Neural cell (in vitro differentiated cells): Measurements from ENCODE around the gene MYO3B. TPM values are rescaled to one million over a fixed set of nuclear protein-coding genes. Genes with fewer than 3 reads are reported as not detected.

ENCODE experiments used
- H2AFZ ChIP-seq: fragments of 200-600, 300-800 bp; sonication (generic), shearing (Covaris generic); 2 replicates; pipeline ENCODE4 v1.6.0; 2014; ENCODE audit warnings: low read depth, mild to moderate bottlenecking, antibody characterized with exemption, low read length, moderate library complexity
- H3F3A ChIP-seq: fragments of 200-600 bp; shearing (Covaris generic); 2 replicates; pipeline ENCODE4 v1.6.1; 2016; ENCODE audit warnings: mild to moderate bottlenecking, moderate library complexity, mixed read lengths, antibody characterized with exemption, low read length; ENCODE audit not compliant: insufficient read depth, poor library complexity, severe bottlenecking
- H3K27ac ChIP-seq: fragments of 200-600, 300-800 bp; sonication (generic), shearing (Covaris generic); 2 replicates; pipeline ENCODE4 v1.5.1; 2014; ENCODE audit warnings: mild to moderate bottlenecking, low read length, moderate library complexity
- H3K27me3 ChIP-seq: fragments of 300-800, 200-600 bp; sonication (generic), shearing (Covaris generic); 2 replicates; pipeline ENCODE4 v1.6.0; 2014; ENCODE audit warnings: mild to moderate bottlenecking, low read depth, low read length, moderate library complexity; ENCODE audit not compliant: insufficient read depth
- H3K36me3 ChIP-seq: fragments of 300-800, 200-600 bp; sonication (generic), shearing (Covaris generic); 2 replicates; pipeline ENCODE4 v1.5.1; 2014; ENCODE audit warnings: mild to moderate bottlenecking, antibody characterized with exemption, low read length, moderate library complexity; ENCODE audit not compliant: insufficient read depth
- H3K4me2 ChIP-seq: fragments of 300-800, 200-600 bp; sonication (generic), shearing (Covaris generic); 2 replicates; pipeline ENCODE4 v1.6.0; 2014; ENCODE audit warnings: mild to moderate bottlenecking, low read length
- H3K4me3 ChIP-seq: fragments of 300-800, 200-600 bp; sonication (generic), shearing (Covaris generic); 2 replicates; pipeline ENCODE4 v1.5.1; 2014; ENCODE audit warnings: mild to moderate bottlenecking, low read length, moderate library complexity
- H3K79me2 ChIP-seq: fragments of 200-600 bp; shearing (Covaris generic); replicated peaks from 2 replicates; pipeline ENCODE4 v1.6.0; 2014; ENCODE audit warnings: mild to moderate bottlenecking, low read length, moderate library complexity; ENCODE audit not compliant: insufficient read depth
- H3K9ac ChIP-seq: fragments of 300-800, 200-600 bp; sonication (generic), shearing (Covaris generic); 2 replicates; pipeline ENCODE4 v1.6.1; 2016; ENCODE audit warnings: mild to moderate bottlenecking, low read length, mixed read lengths
- H3K9me2 ChIP-seq: fragments of 200-600 bp; shearing (Covaris generic); 2 replicates; pipeline ENCODE4 v1.6.1; 2016; ENCODE audit warnings: mild to moderate bottlenecking, low read length, mixed read lengths; ENCODE audit not compliant: insufficient read depth
- H3K9me3 ChIP-seq: fragments of 200-600, 300-800 bp; sonication (generic), shearing (Covaris generic); 2 replicates; pipeline ENCODE4 v1.6.1; 2016; ENCODE audit warnings: mild to moderate bottlenecking, mixed run types, low read length, moderate library complexity, mixed read lengths
- H4K20me1 ChIP-seq: fragments of 200-600 bp; shearing (Covaris generic); 2 replicates; pipeline ENCODE4 v1.6.1; 2016; ENCODE audit warnings: mild to moderate bottlenecking, mixed run types; ENCODE audit not compliant: insufficient read depth
- CTCF ChIP-seq: fragments of 450-650 bp; IDR thresholded peaks from 2 replicates; pipeline ENCODE4 v1.5.1; 2014; ENCODE audit warnings: antibody characterized with exemption, mild to moderate bottlenecking, moderate library complexity; ENCODE audit not compliant: poor library complexity, severe bottlenecking
- EP300 ChIP-seq: fragments of 450-650 bp; conservative IDR thresholded peaks from 2 replicates; pipeline ENCODE4 v1.6.1; 2014; ENCODE audit warnings: antibody characterized with exemption, mild to moderate bottlenecking, moderate library complexity; ENCODE audit not compliant: poor library complexity, severe bottlenecking
- EZH2 ChIP-seq: fragments of 200-600, 300-800 bp; shearing (Covaris generic), sonication (generic); IDR thresholded peaks from 2 replicates; pipeline ENCODE4 v1.6.1; 2014; ENCODE audit warnings: antibody characterized with exemption, low read length, borderline replicate concordance, mild to moderate bottlenecking; ENCODE audit not compliant: insufficient read depth, poor library complexity, severe bottlenecking
- MXI1 ChIP-seq: fragments of 450-650 bp; conservative IDR thresholded peaks from 2 replicates; pipeline ENCODE4 v1.6.1; 2014; ENCODE audit warnings: antibody characterized with exemption, mild to moderate bottlenecking; ENCODE audit not compliant: poor library complexity, severe bottlenecking
- POLR2AphosphoS5 ChIP-seq: IDR thresholded peaks from 2 replicates; pipeline ENCODE4 v1.6.1; 2012
- RAD21 ChIP-seq: fragments of 450-650 bp; conservative IDR thresholded peaks from 2 replicates; pipeline ENCODE4 v1.6.1; 2014; ENCODE audit warnings: antibody characterized with exemption, mild to moderate bottlenecking, moderate library complexity
- REST ChIP-seq: IDR thresholded peaks from 2 replicates; pipeline ENCODE4 v1.6.1; 2012; ENCODE audit warnings: borderline replicate concordance
- SMC3 ChIP-seq: fragments of 450-650 bp; conservative IDR thresholded peaks from 2 replicates; pipeline ENCODE4 v1.6.1; 2014; ENCODE audit warnings: antibody characterized with exemption, mild to moderate bottlenecking, moderate library complexity; ENCODE audit not compliant: poor library complexity
- TAF1 ChIP-seq: IDR thresholded peaks from 2 replicates; pipeline ENCODE4 v1.6.1; 2012; ENCODE audit warnings: low read depth
- polyA plus RNA-seq: library from polyadenylated mRNA; depleted of rRNA; stranded (reverse); fragments of >200 nt; gene quantifications from 2 replicates; pipeline ENCODE4 v1.2.3, GENCODE V29; 2014

MYO3B gene
- polyA plus RNA-seq, 1 donor from 2014 or later: 0.11 TPM

- no peaks in the 10 kb centered on the region for H3K9me3 ChIP-seq
- no peak overlapping the region for H3K27ac ChIP-seq
- no peaks in the 10 kb centered on the region for H3K36me3 ChIP-seq
- no peaks in the 10 kb centered on the region for H4K20me1 ChIP-seq
- H3K27me3 ChIP-seq: no peaks in the 10 kb centered on the region
- H3K4me3 ChIP-seq: no peak overlapping the region
- no peaks in the 10 kb centered on the region for H3K9me2 ChIP-seq
- no peak for TF ChIP-seq SMC3
- no peak for TF ChIP-seq MXI1
- TF ChIP-seq EP300: no peak
- TF ChIP-seq POLR2AphosphoS5: no peak
- no peak for TF ChIP-seq CTCF
- no peak for TF ChIP-seq RAD21
- no peak for TF ChIP-seq TAF1
- no peak for TF ChIP-seq EZH2
- no peak for TF ChIP-seq REST
- no peak overlapping the region for H2AFZ ChIP-seq
- H3K4me2 ChIP-seq: no peak overlapping the region
- H3F3A ChIP-seq: no peaks in the 10 kb centered on the region
- H3K9ac ChIP-seq: no peak overlapping the region
- no peaks in the 10 kb centered on the region for H3K79me2 ChIP-seq
Measured at GRCh38 chr2:170247882-170248393, 70.0 kb downstream of the MYO3B start.

GRCh38 chr2:170248574-170249393 is 70.8 kb downstream of the MYO3B start:
- H3K27me3 ChIP-seq: no peaks in the 10 kb centered on the region
- H3F3A ChIP-seq: no peaks in the 10 kb centered on the region
- no peak overlapping the region for H2AFZ ChIP-seq
- no peak overlapping the region for H3K4me3 ChIP-seq
- H4K20me1 ChIP-seq: no peaks in the 10 kb centered on the region
- no peaks in the 10 kb centered on the region for H3K9me3 ChIP-seq
- TF ChIP-seq MXI1: no peak
- H3K36me3 ChIP-seq: no peaks in the 10 kb centered on the region
- H3K9me2 ChIP-seq: no peaks in the 10 kb centered on the region
- no peaks in the 10 kb centered on the region for H3K79me2 ChIP-seq
- H3K27ac ChIP-seq: no peak overlapping the region
- H3K9ac ChIP-seq: no peak overlapping the region
- no peak overlapping the region for H3K4me2 ChIP-seq
